Spinal cord (tissue), 10 donors: ENCODE results near the gene ACOX3. TPM values are rescaled to one million over a fixed set of nuclear protein-coding genes. Genes with fewer than 3 reads are reported as not detected.
"Not testable (repeated sequence)": the region's sequence is repeated elsewhere in the genome, so short reads cannot be mapped to it uniquely, and the experiment has no call there.

Experiments
- DNase-seq, 6 donors: peaks; one replicate each; pipeline versions ENCODE4 v3.0.0 to v3.0.0-alpha.2; 2013 to 2015; ENCODE audit warnings: low spot score in 6 of 6, low read depth in 4 of 6
- H3K27ac ChIP-seq: one replicate; pipeline ENCODE4 v1.5.1; 2013; ENCODE audit warnings: low read depth, low read length, control low read depth
- H3K27me3 ChIP-seq: one replicate; pipeline ENCODE4 v1.6.1; 2013; ENCODE audit warnings: low read length; ENCODE audit not compliant: control insufficient read depth, insufficient read depth
- H3K36me3 ChIP-seq: one replicate; pipeline ENCODE4 v1.6.1; 2013; ENCODE audit warnings: low read length; ENCODE audit not compliant: control insufficient read depth, insufficient read depth
- H3K4me1 ChIP-seq: one replicate; pipeline ENCODE4 v1.6.1; 2013; ENCODE audit warnings: low read length; ENCODE audit not compliant: control insufficient read depth, insufficient read depth
- H3K4me3 ChIP-seq: one replicate; pipeline ENCODE4 v1.5.1; 2013; ENCODE audit warnings: low read depth, low read length, control low read depth
- H3K9me3 ChIP-seq: one replicate; pipeline ENCODE4 v1.6.1; 2013; ENCODE audit warnings: low read length; ENCODE audit not compliant: control insufficient read depth, insufficient read depth
- WGBS: methylation state at CpG from one replicate; pipeline ENCODE4 v1.1.5; 2013; ENCODE audit warnings: missing lambda C conversion rate; ENCODE audit not compliant: insufficient coverage; 5-methylcytosine and 5-hydroxymethylcytosine counted together
- polyA plus RNA-seq, 2 donors: library from polyadenylated mRNA; unstranded; fragments of 120-200 nt; gene quantifications; one replicate each; pipeline ENCODE4 v1.2.1, GENCODE V29; 2013; ENCODE audit not compliant: insufficient read length in 2 of 2
- total RNA-seq, 2 donors: library from RNA; depleted of rRNA in 1 of 2; stranded (reverse); fragments of 120-200 nt in 1 of 2; fragments of >200 nt in 1 of 2; gene quantifications; one replicate each; pipeline versions ENCODE4 v1.2.3 to v1.2.4, GENCODE V29; 2013 to 2014
- donor health status: healthy.

ACOX3 gene
- total and polyA plus RNA-seq, 4 donors, result 21.2 to 28.7 (median 23.6) TPM

- H3K4me1 ChIP-seq, result peaks cover 25% of the 10 kb centered on the region
- H3K27me3 ChIP-seq, result no peaks in the 10 kb centered on the region
- no peaks in the 10 kb centered on the region for H3K9me3 ChIP-seq
- DNase-seq, result no peak
- no peak overlapping the region for H3K27ac ChIP-seq
- peaks cover 11% of the 10 kb centered on the region for H3K36me3 ChIP-seq
- WGBS, result 99% methylated on average over 9 of the region's 9 CpGs
- H3K4me3 ChIP-seq, result no peak overlapping the region
Observed at GRCh38 chr4:8353158-8353669, 87.3 kb downstream of the ACOX3 start.

GRCh38 chr4:8352368-8353157, 88.0 kb downstream of the ACOX3 start:
- peak in 1 of 6 donors; percentile 36 for DNase-seq
- WGBS, result 60% methylated on average over 20 of the region's 20 CpGs
- peak overlapping the region; percentile 48 for H3K27ac ChIP-seq

GRCh38 chr4:8351931-8352367, 88.6 kb downstream of the ACOX3 start:
- peak in 2 of 6 donors; percentile 2 to 63 for DNase-seq
- no peaks in the 10 kb centered on the region for H3K27me3 ChIP-seq
- no peak overlapping the region for H3K4me3 ChIP-seq
- H3K4me1 ChIP-seq, result peaks cover 23% of the 10 kb centered on the region
- peaks cover 11% of the 10 kb centered on the region for H3K36me3 ChIP-seq
- no peaks in the 10 kb centered on the region for H3K9me3 ChIP-seq
- WGBS, result 50% methylated on average over 3 of the region's 8 CpGs
- H3K27ac ChIP-seq, result peak overlapping the region; percentile 48

More at GRCh38 chr4:8352368-8353157, 88.0 kb downstream of the ACOX3 start:
- Histone ChIP-seq H3K27me3 (no peaks in the 10 kb centered on the region), H3K4me1 (peaks cover 23% of the 10 kb centered on the region), H3K9me3 (no peaks in the 10 kb centered on the region), H3K4me3 (no peak overlapping the region), H3K36me3 (peaks cover 11% of the 10 kb centered on the region)

- Histone ChIP-seq H3K4me3 (no peak overlapping the region), H3K9me3 (no peaks in the 10 kb centered on the region), H3K27ac (no peak overlapping the region), H3K4me1 (peaks cover 27% of the 10 kb centered on the region), H3K27me3 (no peaks in the 10 kb centered on the region), H3K36me3 (peaks cover 11% of the 10 kb centered on the region)
- DNase-seq, result no peak
- whole genome bisulfite sequencing, result 79% methylated on average over 13 of the region's 19 CpGs
Observed at GRCh38 chr4:8350841-8351461, 89.6 kb downstream of the ACOX3 start.

GRCh38 chr4:8350352-8350751, 90.2 kb downstream of the ACOX3 start:
- DNase-seq, result no peak
- Histone ChIP-seq H3K36me3 (peaks cover 11% of the 10 kb centered on the region), H3K4me1 (peaks cover 27% of the 10 kb centered on the region), H3K9me3 (no peaks in the 10 kb centered on the region), H3K4me3 (no peak overlapping the region), H3K27ac (no peak overlapping the region), H3K27me3 (no peaks in the 10 kb centered on the region)
- WGBS, result 96% methylated on average over 13 of the region's 13 CpGs

GRCh38 chr4:8349664-8350236, 90.8 kb downstream of the ACOX3 start:
- no peak overlapping the region for H3K27ac ChIP-seq
- WGBS, result 58% methylated on average over 3 of the region's 7 CpGs
- H3K9me3 ChIP-seq, result no peaks in the 10 kb centered on the region
- no peak overlapping the region for H3K4me3 ChIP-seq
- peaks cover 11% of the 10 kb centered on the region for H3K36me3 ChIP-seq
- H3K4me1 ChIP-seq, result peaks cover 27% of the 10 kb centered on the region
- H3K27me3 ChIP-seq, result no peaks in the 10 kb centered on the region
- no peak for DNase-seq

GRCh38 chr4:8349236-8349635, 91.3 kb downstream of the ACOX3 start:
- peaks cover 27% of the 10 kb centered on the region for H3K4me1 ChIP-seq
- not testable (repeated sequence) for H3K27ac ChIP-seq, DNase-seq, H3K27me3 ChIP-seq, H3K4me3 ChIP-seq, H3K9me3 ChIP-seq
- H3K36me3 ChIP-seq, result peaks cover 11% of the 10 kb centered on the region
- WGBS, result 92% methylated on average over 8 of the region's 11 CpGs

GRCh38 chr4:8348071-8348470, 92.5 kb downstream of the ACOX3 start:
- peaks cover 33% of the 10 kb centered on the region for H3K4me1 ChIP-seq
- WGBS, result 82% methylated on average over 3 of the region's 6 CpGs
- H3K36me3 ChIP-seq, result peaks cover 5% of the 10 kb centered on the region
- H3K27ac ChIP-seq, result no peak overlapping the region
- H3K4me3 ChIP-seq, result no peak overlapping the region
- no peaks in the 10 kb centered on the region for H3K27me3 ChIP-seq
- DNase-seq, result no peak
- no peaks in the 10 kb centered on the region for H3K9me3 ChIP-seq

- H3K9me3 ChIP-seq, result no peaks in the 10 kb centered on the region
- H3K4me3 ChIP-seq, result no peak overlapping the region
- H3K36me3 ChIP-seq, result peaks cover 2% of the 10 kb centered on the region
- no peak for DNase-seq
- peaks cover 33% of the 10 kb centered on the region for H3K4me1 ChIP-seq
- 85% methylated on average over 7 of the region's 7 CpGs for WGBS
- H3K27me3 ChIP-seq, result no peaks in the 10 kb centered on the region
- H3K27ac ChIP-seq, result no peak overlapping the region
Observed at GRCh38 chr4:8347660-8348059, 92.9 kb downstream of the ACOX3 start.
